Heart left ventricle (tissue), 16 donors: ENCODE results near the gene C1orf159. TPM values are rescaled to one million over a fixed set of nuclear protein-coding genes. Genes with fewer than 3 reads are reported as not detected.

ENCODE experiments used
- ATAC-seq, 4 donors: fragments of 200-7000 bp; cut with Tn5 transposase; one replicate each; pipeline ENCODE4 v1.9.1; 2020 to 2022; ENCODE audit warnings: moderate library complexity in 4 of 4, mild to moderate bottlenecking in 3 of 4, moderate number of reproducible peaks in 1 of 4
- DNase-seq, 5 donors: peaks; one replicate each; pipeline ENCODE4 v3.0.0-alpha.2; 2020
- H3K27ac ChIP-seq, 12 donors: fragments of 200-600 bp; sonication (generic) in 4 of 12; one replicate each; pipeline versions ENCODE4 v1.5.0 to v1.8.0; 2016 to 2022; ENCODE audit warnings: mild to moderate bottlenecking in 2 of 12
- H3K27me3 ChIP-seq, 9 donors: fragments of 200-600 bp; sonication (generic) in 2 of 9; one replicate each; pipeline versions ENCODE4 v1.5.1 to v1.8.0; 2016 to 2022; ENCODE audit warnings: mild to moderate bottlenecking in 3 of 9
- H3K36me3 ChIP-seq, 9 donors: fragments of 200-600 bp; sonication (generic) in 2 of 9; one replicate each; pipeline versions ENCODE4 v1.5.0 to v1.8.0; 2018 to 2022; ENCODE audit warnings: mild to moderate bottlenecking in 2 of 9
- H3K4me1 ChIP-seq, 12 donors: fragments of 200-600 bp; sonication (generic) in 4 of 12; one replicate each; pipeline versions ENCODE4 v1.5.0 to v1.8.0; 2016 to 2022; ENCODE audit warnings: mild to moderate bottlenecking in 3 of 12
- H3K4me3 ChIP-seq, 12 donors: fragments of 200-600 bp; sonication (generic) in 4 of 12; one replicate each; pipeline versions ENCODE4 v1.5.0 to v1.8.0; 2017 to 2022; ENCODE audit warnings: mild to moderate bottlenecking in 9 of 12, moderate library complexity in 4 of 12
- H3K9me3 ChIP-seq, 12 donors: fragments of 200-600 bp; sonication (generic) in 4 of 12; one replicate each; pipeline versions ENCODE4 v1.5.0 to v1.8.0; 2016 to 2022; ENCODE audit warnings: mild to moderate bottlenecking in 1 of 12
- POLR2A ChIP-seq, 2 donors: fragments of 450-650 bp; IDR thresholded peaks; one replicate each; pipeline ENCODE4 v1.6.1; 2017; ENCODE audit warnings: antibody characterized with exemption in 2 of 2, mild to moderate bottlenecking in 2 of 2, moderate library complexity in 2 of 2
- WGBS, 4 donors: extraction: QIAGEN DNeasy Blood & Tissue Kit in 2 of 4; methylation state at CpG; one replicate each; pipeline versions ENCODE4 v1.1.5 to v1.1.7; 2013 to 2018; 5-methylcytosine and 5-hydroxymethylcytosine counted together
- intact Hi-C, 10 donors: fragments of 100-400 bp; cut with DNase I; formaldehyde crosslinking; loops; one replicate each; pipeline versions ENCODE4 v1.11.1 to v1.14.2; 2022
- polyA plus RNA-seq, 2 donors: library from polyadenylated mRNA; stranded (reverse); fragments of 200-250 nt; gene quantifications; one replicate each; pipeline ENCODE4 v1.2.3, GENCODE V29; 2013
- total RNA-seq, 9 donors: library from RNA; depleted of rRNA in 2 of 9; stranded (reverse); fragments of >200 nt in 2 of 9; fragmentation: NEBNext Ultra II Directional in 3 of 9; extraction: Animal tissue kit (Norgen Biotek cat#: 25700) in 3 of 9; gene quantifications; one replicate each; pipeline versions ENCODE4 v1.1.0 to v1.2.4, GENCODE V29; 2016 to 2023
- TF ChIP-seq, protein P1 (sequence below), 12 donors: fragments of 200-600 bp; sonication (generic) in 4 of 12; IDR thresholded peaks; one replicate each; pipeline versions ENCODE4 v1.5.0 to v1.8.0; 2018 to 2022; ENCODE audit warnings: antibody characterized with exemption in 12 of 12, mild to moderate bottlenecking in 5 of 12
- donor health status: ischemic (EF 13 %, LVEDD 7.1; RV severe dilation, severe dysfunction).
- donor health status: healthy with polysubstance abuse.
- donor health status: DM: no; HTN: yes; CAD: no.
- donor health status: DM: no; HTN: no; CAD: no.
- donor health status: ischemic (EF 25% LVEDD 6.9; RV normal size, moderate dysfunction).
- donor health status: ischemic (EF 25% LVEDD 5.7; RV mildly dilated, moderate dysfunction).
- donor health status: healthy.
- donor health status: DM: yes; HTN: yes; CAD: no.
- donor health status: ischemic (EF 35%, LVEDD 5.7; RV mildly dilated, moderate dysfunction).
- donor health status: nonischemic (EF 11% LVEDD 7.7; RV severe dilation, severe dysfunction).
- donor health status: DM: yes; HTN: yes; CAD: no.
- donor health status: PGD.
- donor health status: ischemic (EF 29% LVEDD 5.4; RV normal size, mild dysfunction).
- donor health status: nonischemic (EF 23%, LVEDD 6.1; RV moderate dilation, normal function).

The C1orf159 gene
- total and polyA plus RNA-seq, 11 donors, result 3.7 to 7.2 (median 4.4) TPM

DNA sequence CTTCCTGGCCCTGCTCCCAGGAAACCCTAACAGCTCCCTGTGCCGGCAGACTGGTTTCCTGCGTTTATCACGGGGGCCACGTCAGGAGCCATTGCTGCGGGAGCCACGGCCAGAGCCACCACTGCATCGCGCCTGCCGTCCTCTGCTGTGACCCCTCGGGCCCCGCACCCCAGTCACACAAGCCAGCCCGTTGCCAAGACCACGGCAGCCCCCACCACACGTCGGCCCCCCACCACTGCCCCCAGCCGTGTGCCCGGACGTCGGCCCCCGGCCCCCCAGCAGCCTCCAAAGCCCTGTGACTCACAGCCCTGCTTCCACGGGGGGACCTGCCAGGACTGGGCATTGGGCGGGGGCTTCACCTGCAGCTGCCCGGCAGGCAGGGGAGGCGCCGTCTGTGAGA is 67.9 kb downstream of the C1orf159 start:
- H3K27me3 ChIP-seq, result no peaks in the 10 kb centered on the region
- H3K9me3 ChIP-seq, result no peaks in the 10 kb centered on the region
- H3K4me3 ChIP-seq, result no peak overlapping the region
- intact Hi-C loops, result no loop called here
- H3K4me1 ChIP-seq, result no peaks in the 10 kb centered on the region
- H3K36me3 ChIP-seq, result peaks cover 0 to 66% (median 5%) of the 10 kb centered on the region in 9 donors
- DNase-seq (no peak), ATAC-seq (no peak)
- no peak for TF ChIP-seq POLR2A (IDR thresholded peaks at IDR 0.05)
- TF ChIP-seq, protein P1, sequence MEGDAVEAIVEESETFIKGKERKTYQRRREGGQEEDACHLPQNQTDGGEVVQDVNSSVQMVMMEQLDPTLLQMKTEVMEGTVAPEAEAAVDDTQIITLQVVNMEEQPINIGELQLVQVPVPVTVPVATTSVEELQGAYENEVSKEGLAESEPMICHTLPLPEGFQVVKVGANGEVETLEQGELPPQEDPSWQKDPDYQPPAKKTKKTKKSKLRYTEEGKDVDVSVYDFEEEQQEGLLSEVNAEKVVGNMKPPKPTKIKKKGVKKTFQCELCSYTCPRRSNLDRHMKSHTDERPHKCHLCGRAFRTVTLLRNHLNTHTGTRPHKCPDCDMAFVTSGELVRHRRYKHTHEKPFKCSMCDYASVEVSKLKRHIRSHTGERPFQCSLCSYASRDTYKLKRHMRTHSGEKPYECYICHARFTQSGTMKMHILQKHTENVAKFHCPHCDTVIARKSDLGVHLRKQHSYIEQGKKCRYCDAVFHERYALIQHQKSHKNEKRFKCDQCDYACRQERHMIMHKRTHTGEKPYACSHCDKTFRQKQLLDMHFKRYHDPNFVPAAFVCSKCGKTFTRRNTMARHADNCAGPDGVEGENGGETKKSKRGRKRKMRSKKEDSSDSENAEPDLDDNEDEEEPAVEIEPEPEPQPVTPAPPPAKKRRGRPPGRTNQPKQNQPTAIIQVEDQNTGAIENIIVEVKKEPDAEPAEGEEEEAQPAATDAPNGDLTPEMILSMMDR (IDR thresholded peaks at IDR 0.05), result no peak
- WGBS, 4 donors, result 87 to 94% (median 93%) methylated on average over 14 to 25 of the region's 25 CpGs
- no peak overlapping the region for H3K27ac ChIP-seq

- Histone ChIP-seq H3K4me3 (no peak overlapping the region), H3K9me3 (no peaks in the 10 kb centered on the region), H3K27ac (no peak overlapping the region), H3K4me1 (no peaks in the 10 kb centered on the region), H3K27me3 (no peaks in the 10 kb centered on the region), H3K36me3 (peaks cover 0 to 66% (median 5%) of the 10 kb centered on the region in 9 donors)
- TF ChIP-seq POLR2A (IDR thresholded peaks at IDR 0.05), result no peak
- TF ChIP-seq, protein P1 (IDR thresholded peaks at IDR 0.05), result no peak
- WGBS, 4 donors, result 95 to 100% (median 97%) methylated on average over 14 to 19 of the region's 19 CpGs
- ATAC-seq (no peak), DNase-seq (no peak)
- intact Hi-C loops, result no loop called here
These were observed 68.5 kb downstream of the C1orf159 start for GRCh38 chr1:1047407-1047806.

- no peaks in the 10 kb centered on the region for H3K4me1 ChIP-seq
- WGBS, 4 donors, result 95 to 98% (median 96%) methylated on average over 12 to 26 of the region's 26 CpGs
- H3K27me3 ChIP-seq, result no peaks in the 10 kb centered on the region
- intact Hi-C loops, result no loop called here
- DNase-seq (no peak), ATAC-seq (no peak)
- H3K4me3 ChIP-seq, result no peak overlapping the region
- no peak overlapping the region for H3K27ac ChIP-seq
- peaks cover 0 to 62% (median 5%) of the 10 kb centered on the region in 9 donors for H3K36me3 ChIP-seq
- no peaks in the 10 kb centered on the region for H3K9me3 ChIP-seq
- no peak for TF ChIP-seq POLR2A (IDR thresholded peaks at IDR 0.05)
- TF ChIP-seq, protein P1 (IDR thresholded peaks at IDR 0.05), result no peak
These were observed 69.1 kb downstream of the C1orf159 start for GRCh38 chr1:1046767-1047166.

DNA sequence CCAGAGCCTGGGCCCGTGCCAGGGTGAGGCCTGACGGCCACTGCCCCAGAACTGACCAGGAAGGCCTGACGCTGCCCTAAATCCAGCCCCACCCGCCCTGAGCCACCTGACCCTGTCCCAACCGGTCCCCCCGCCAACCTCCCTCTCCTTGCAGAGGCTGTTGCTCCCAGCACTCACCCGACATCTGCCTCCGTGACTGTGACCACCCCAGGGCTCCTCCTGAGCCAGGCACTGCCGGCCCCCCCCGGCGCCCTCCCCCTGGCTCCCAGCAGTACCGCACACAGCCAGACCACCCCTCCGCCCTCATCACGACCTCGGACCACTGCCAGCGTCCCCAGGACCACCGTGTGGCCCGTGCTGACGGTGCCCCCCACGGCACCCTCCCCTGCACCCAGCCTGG is 69.6 kb downstream of the C1orf159 start:
- Histone ChIP-seq H3K4me1 (peaks cover 0 to under 1% (median 0%) of the 10 kb centered on the region in 12 donors), H3K27ac (no peak overlapping the region), H3K9me3 (no peaks in the 10 kb centered on the region), H3K36me3 (peaks cover 0 to 57% (median 5%) of the 10 kb centered on the region in 9 donors), H3K27me3 (no peaks in the 10 kb centered on the region), H3K4me3 (no peak overlapping the region)
- ATAC-seq (no peak), DNase-seq (no peak)
- intact Hi-C loops, result no loop called here
- TF ChIP-seq POLR2A (IDR thresholded peaks at IDR 0.05), result no peak
- TF ChIP-seq, protein P1 (IDR thresholded peaks at IDR 0.05), result no peak
- 94 to 96% (median 95%) methylated on average over 17 to 20 of the region's 20 CpGs for WGBS, 4 donors
